ENCODE measurements around the gene LRP1B. TPM values are rescaled to one million over a fixed set of nuclear protein-coding genes. Genes with fewer than 3 reads are reported as not detected.

Gene LRP1B
- total and polyA plus RNA-seq, 2 of the 8 experiments (the other 6 are each of a cell fraction or from before 2014, with no cell fraction given), result 0.03 TPM; not detected in 1

- H3K4me3 ChIP-seq (ENCODE audit: extremely low read depth in 1 of 4, insufficient read depth in 2 of 4, low read depth in 3 of 4, low read length in 4 of 4), result no peak overlapping the region
- no peak overlapping the region for H4K8ac ChIP-seq (ENCODE audit: extremely low read depth, insufficient read depth, low read length)
- no peak overlapping the region for H3K4me2 ChIP-seq (ENCODE audit: insufficient read depth in 1 of 2, low read depth in 2 of 2, low read length in 2 of 2)
- no peak overlapping the region for H2BK12ac ChIP-seq (ENCODE audit: low read depth, low read length)
- H3K79me2 ChIP-seq (ENCODE audit: control insufficient read depth in 1 of 2, insufficient read depth in 2 of 2, low read length in 2 of 2), result no peaks in the 10 kb centered on the region
- peaks cover 0 to 5% (median 2%) of the 10 kb centered on the region in 4 experiments; a peak in 2 of 7 replicates for H3K4me1 ChIP-seq (replicated peaks in 1 of 4; ENCODE audit: control insufficient read depth in 3 of 4, insufficient read depth in 4 of 4, low read length in 3 of 4)
- ChIA-PET POLR2A (ENCODE audit: partially characterized antibody) (no interaction called here), CTCF (ENCODE audit: partially characterized antibody) (no interaction called here)
- no peaks in the 10 kb centered on the region for H3K79me1 ChIP-seq (ENCODE audit: low read depth, low read length)
- DNase-seq (ENCODE audit: low read depth in 1 of 2, low spot score in 2 of 2), result no peak
- H3K18ac ChIP-seq (ENCODE audit: extremely low read depth, low read length), result no peak overlapping the region
- H2BK20ac ChIP-seq (ENCODE audit: low read length), result no peak overlapping the region
- no peak overlapping the region for H3K9ac ChIP-seq (replicated peaks in 1 of 4; ENCODE audit: extremely low read depth in 1 of 4, low read depth in 3 of 4, low read length in 3 of 4)
- H2BK15ac ChIP-seq (ENCODE audit: low read length), result no peak overlapping the region
- H3K23ac ChIP-seq (ENCODE audit: insufficient read length), result no peak overlapping the region
- no peaks in the 10 kb centered on the region for H3K36me3 ChIP-seq (ENCODE audit: control insufficient read depth in 2 of 4, insufficient read depth in 4 of 4, low read length in 3 of 4)
- H3K23me2 ChIP-seq (ENCODE audit: low read depth, low read length), result no peaks in the 10 kb centered on the region
- no peak for FAIRE-seq
- WGBS, 2 experiments (ENCODE audit: extremely low coverage in 1 of 2, insufficient coverage in 1 of 2, insufficient read length in 1 of 2, insufficient replicate concordance in 2 of 2, low coverage in 1 of 2, low lambda C conversion rate in 2 of 2, missing lambda C conversion rate in 1 of 2), result 84% methylated on average over 3 of the region's 3 CpGs; no CpG with 5 or more reads in 1 of the 2 experiments
- H3K27me3 ChIP-seq (replicated peaks in 1 of 4; ENCODE audit: control insufficient read depth in 3 of 4, extremely low read depth in 1 of 4, insufficient read depth in 3 of 4, low read length in 3 of 4), result no peaks in the 10 kb centered on the region
- no peak overlapping the region for H3K56ac ChIP-seq (replicated peaks; ENCODE audit: insufficient read length, low read depth, low read length)
- H4K91ac ChIP-seq (replicated peaks; ENCODE audit: insufficient read length, low read length), result no peak overlapping the region
- H3K4ac ChIP-seq (replicated peaks; ENCODE audit: insufficient read length, low read depth, low read length), result no peak overlapping the region
- H3K27ac ChIP-seq (ENCODE audit: low read depth, low read length), result no peak overlapping the region
- H2AK5ac ChIP-seq (ENCODE audit: low read depth, low read length), result no peak overlapping the region
- no peak overlapping the region for H2BK120ac ChIP-seq (replicated peaks; ENCODE audit: low read depth, low read length)
- H2BK5ac ChIP-seq (ENCODE audit: low read depth, low read length), result no peak overlapping the region
- H4K5ac ChIP-seq (ENCODE audit: insufficient read length, low read depth, low read length), result no peak overlapping the region
- no peak overlapping the region for H3K14ac ChIP-seq (ENCODE audit: insufficient read length)
- H2AFZ ChIP-seq (ENCODE audit: low read length), result no peak overlapping the region
- H3K9me3 ChIP-seq (ENCODE audit: insufficient read depth in 2 of 2, low read depth in 1 of 2, low read length in 1 of 2), result no peaks in the 10 kb centered on the region
- no peaks in the 10 kb centered on the region for H4K20me1 ChIP-seq (replicated peaks in 1 of 2; ENCODE audit: control insufficient read depth in 1 of 2, insufficient read depth in 2 of 2, low read length in 2 of 2)
- TF ChIP-seq CTCF (IDR thresholded peaks at IDR 0.05; ENCODE audit: control extremely low read depth in 1 of 3, insufficient read depth in 1 of 3, low read depth in 1 of 3, low read length in 3 of 3), result no peak
- no peak for TF ChIP-seq CREB1 (IDR thresholded peaks at IDR 0.05)
- no peak for TF ChIP-seq TBP (IDR thresholded peaks at IDR 0.05; ENCODE audit: low read depth, low read length)
- TF ChIP-seq HDAC6 (IDR thresholded peaks at IDR 0.05; ENCODE audit: low read depth, low read length), result no peak
- no peak for TF ChIP-seq SP2 (IDR thresholded peaks at IDR 0.05; ENCODE audit: low read length)
- TF ChIP-seq JUND (IDR thresholded peaks at IDR 0.05; ENCODE audit: low read length), result no peak
- no peak for TF ChIP-seq EP300 (IDR thresholded peaks at IDR 0.05; ENCODE audit: borderline replicate concordance in 1 of 2, low read depth in 2 of 2, low read length in 2 of 2)
- TF ChIP-seq ZNF274 (IDR thresholded peaks at IDR 0.05; ENCODE audit: borderline replicate concordance, extremely low read depth, low read length), result no peak
- no peak for TF ChIP-seq KDM4A (IDR thresholded peaks at IDR 0.05; ENCODE audit: low read depth, low read length, severe bottlenecking)
- TF ChIP-seq RXRA (IDR thresholded peaks at IDR 0.05; ENCODE audit: insufficient read depth, low read depth, low read length), result no peak
- TF ChIP-seq PHF8 (conservative IDR thresholded peaks at IDR 0.05; ENCODE audit: low read depth, low read length), result no peak
- TF ChIP-seq CHD1 (IDR thresholded peaks at IDR 0.05; ENCODE audit: low read depth, low read length), result no peak
- TF ChIP-seq JUN (IDR thresholded peaks at IDR 0.05; ENCODE audit: low read depth, low read length), result no peak
These were observed 406.4 kb downstream of the LRP1B start for GRCh38 chr2:141724426-141724825.

All from H1 (cell line).